ENCODE data around the gene OR1I1. TPM values are rescaled to one million over a fixed set of nuclear protein-coding genes. Genes with fewer than 3 reads are reported as not detected.
"Not testable (repeated sequence)": the region's sequence is repeated elsewhere in the genome, so short reads cannot be mapped to it uniquely, and the experiment has no call there.

OR1I1 gene
- total RNA-seq, 2 experiments from 2014 or later = not detected

DNA sequence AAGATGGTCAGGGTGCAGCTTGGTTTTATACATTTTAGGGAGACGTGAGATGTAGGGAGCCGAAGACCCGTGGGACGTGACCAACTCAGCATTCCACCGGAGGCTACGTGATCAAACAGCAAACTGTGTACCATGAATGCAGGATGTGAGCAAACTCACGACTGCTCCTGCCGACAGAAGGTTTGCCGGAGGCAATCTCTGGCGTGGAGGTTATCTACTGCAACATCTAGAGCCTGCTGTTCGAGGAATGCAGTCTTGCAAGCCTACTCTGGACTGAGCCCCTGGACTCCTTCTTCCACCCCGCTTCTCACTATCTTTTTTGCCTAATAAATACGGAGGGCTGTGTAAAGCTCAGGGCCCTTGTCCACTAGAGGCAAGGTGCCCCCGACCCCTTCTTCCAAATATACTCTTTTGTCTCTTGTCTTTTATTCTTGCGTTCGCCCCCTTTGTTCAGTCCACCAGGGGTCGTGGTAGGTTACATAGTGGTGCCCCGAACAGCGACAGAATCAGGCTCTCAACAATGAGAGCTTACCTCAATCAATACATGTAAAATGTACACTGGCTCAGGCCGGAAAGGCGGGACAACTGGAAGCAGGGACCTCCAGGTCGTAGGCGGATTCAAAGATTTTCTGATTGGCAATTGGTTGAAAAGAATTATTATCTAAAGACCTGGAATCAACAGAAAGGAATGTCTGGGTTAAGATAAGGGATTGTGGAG is 8.9 kb upstream of the OR1I1 start:
- no peak overlapping the region for H3K4me3 Mint-ChIP-seq
- CTCF ChIA-PET = no interaction called here

DNA sequence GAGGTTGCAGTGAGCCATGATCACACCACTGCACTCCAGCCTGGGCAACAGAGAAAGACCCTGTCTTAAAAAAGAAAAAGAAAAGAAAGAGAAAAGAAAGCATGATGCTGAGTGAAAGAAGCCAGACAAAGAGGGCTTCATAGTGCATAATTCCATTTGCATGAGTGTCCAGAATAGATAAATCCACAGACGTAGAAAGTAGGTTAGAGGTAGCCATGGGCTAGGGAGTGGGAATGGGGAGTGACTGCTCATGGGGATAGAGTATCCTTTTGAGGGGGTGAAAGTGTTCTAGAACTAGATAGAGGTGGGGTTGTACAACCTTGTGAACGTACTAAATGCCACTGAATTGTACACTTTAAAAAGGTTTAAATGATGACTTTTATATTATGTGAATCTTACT is 7.6 kb upstream of the OR1I1 start:
- Mint-ChIP-seq H3K4me1 (ENCODE audit: low read depth) (no peaks in the 10 kb centered on the region), H3K27ac (no peak overlapping the region), H3K36me3 (ENCODE audit: low read depth) (no peaks in the 10 kb centered on the region), H3K9me3 (no peaks in the 10 kb centered on the region), H3K27me3 (ENCODE audit: low read depth) (peaks cover 10% of the 10 kb centered on the region), H3K4me3 (no peak overlapping the region)
- intact Hi-C loops (cut with micrococcal nuclease) = no loop called here
- CTCF ChIA-PET = no interaction called here
- no peak for DNase-seq

More for the DNA sequence above, 8.9 kb upstream of the OR1I1 start:
- H3K36me3 Mint-ChIP-seq (ENCODE audit: low read depth) = no peaks in the 10 kb centered on the region
- intact Hi-C loops (cut with micrococcal nuclease) = no loop called here
- DNase-seq = no peak
- H3K9me3 Mint-ChIP-seq = no peaks in the 10 kb centered on the region
- peaks cover 4% of the 10 kb centered on the region for H3K27me3 Mint-ChIP-seq (ENCODE audit: low read depth)
- no peak overlapping the region for H3K27ac Mint-ChIP-seq
- H3K4me1 Mint-ChIP-seq (ENCODE audit: low read depth) = no peaks in the 10 kb centered on the region

DNA sequence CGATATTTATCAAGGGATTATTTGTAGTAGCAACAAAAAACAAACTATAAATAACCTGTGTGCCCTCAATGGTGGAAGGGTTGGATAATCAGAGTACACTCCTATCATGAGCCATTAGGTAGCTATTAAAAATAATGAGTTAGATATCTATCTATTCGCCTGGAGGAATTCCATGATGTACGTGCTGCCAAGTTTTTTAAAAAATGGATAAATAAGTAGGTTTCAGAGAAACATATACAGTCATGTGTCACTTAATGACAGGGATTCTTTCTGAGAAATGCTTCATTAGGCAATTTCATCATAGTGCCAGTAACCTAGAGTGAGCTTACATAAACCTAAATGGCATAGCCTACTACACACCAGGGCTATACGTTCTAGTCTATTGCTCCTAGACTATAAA is 6.2 kb upstream of the OR1I1 start:
- H3K27ac Mint-ChIP-seq = no peak overlapping the region
- peaks cover 8% of the 10 kb centered on the region for H3K27me3 Mint-ChIP-seq (ENCODE audit: low read depth)
- no peak for DNase-seq
- CTCF ChIA-PET = no interaction called here
- intact Hi-C loops (cut with micrococcal nuclease) = no loop called here
- H3K4me1 Mint-ChIP-seq (ENCODE audit: low read depth) = no peaks in the 10 kb centered on the region
- no peaks in the 10 kb centered on the region for H3K9me3 Mint-ChIP-seq
- no peak overlapping the region for H3K4me3 Mint-ChIP-seq
- no peaks in the 10 kb centered on the region for H3K36me3 Mint-ChIP-seq (ENCODE audit: low read depth)

DNA sequence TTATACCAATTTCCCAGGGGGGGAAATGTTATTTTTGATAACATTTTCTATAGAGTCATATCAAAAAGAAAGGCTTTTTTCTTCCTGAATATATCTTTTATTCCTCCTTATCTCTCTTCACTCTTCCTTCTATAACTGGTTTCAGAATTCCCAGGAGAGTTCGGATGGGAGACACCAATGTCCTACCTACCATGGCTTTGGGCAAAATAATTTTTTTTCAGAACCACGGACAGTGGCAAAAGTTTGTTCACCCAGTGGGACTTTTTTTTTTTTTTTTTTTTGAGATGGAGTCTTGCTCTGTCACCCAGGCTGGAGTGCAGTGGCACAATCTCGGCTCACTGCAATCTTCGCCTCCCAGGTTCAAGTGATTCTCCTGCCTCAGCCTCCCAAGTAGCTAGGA is 2.0 kb upstream of the OR1I1 start:
- H3K4me1 Mint-ChIP-seq (ENCODE audit: low read depth); H3K27ac Mint-ChIP-seq; intact Hi-C loops (cut with micrococcal nuclease); H3K9me3 Mint-ChIP-seq; H3K36me3 Mint-ChIP-seq (ENCODE audit: low read depth); CTCF ChIA-PET; DNase-seq; H3K4me3 Mint-ChIP-seq: not testable (repeated sequence)
- H3K27me3 Mint-ChIP-seq (ENCODE audit: low read depth) = peaks cover 18% of the 10 kb centered on the region

DNA sequence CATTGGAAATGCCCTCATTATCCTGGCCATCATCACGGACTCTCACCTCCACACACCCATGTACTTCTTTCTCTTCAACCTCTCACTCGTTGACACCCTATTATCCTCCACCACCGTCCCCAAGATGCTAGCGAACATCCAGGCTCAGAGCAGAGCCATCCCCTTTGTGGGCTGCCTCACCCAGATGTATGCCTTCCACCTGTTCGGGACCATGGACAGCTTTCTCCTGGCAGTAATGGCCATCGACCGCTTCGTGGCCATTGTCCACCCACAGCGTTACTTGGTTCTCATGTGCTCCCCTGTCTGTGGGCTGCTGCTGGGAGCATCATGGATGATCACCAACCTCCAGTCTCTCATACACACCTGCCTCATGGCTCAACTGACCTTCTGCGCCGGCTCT is 5.2 kb downstream of the OR1I1 start:
- Mint-ChIP-seq H3K4me1 (ENCODE audit: low read depth) (peaks cover 2% of the 10 kb centered on the region), H3K27ac (no peak overlapping the region), H3K4me3 (no peak overlapping the region), H3K27me3 (ENCODE audit: low read depth) (peaks cover 14% of the 10 kb centered on the region), H3K9me3 (no peaks in the 10 kb centered on the region), H3K36me3 (ENCODE audit: low read depth) (no peaks in the 10 kb centered on the region)
- no peak for DNase-seq
- intact Hi-C loops (cut with micrococcal nuclease) = no loop called here
- CTCF ChIA-PET = interaction anchor here (0.6 to 1.4 kb wide), 2 partner anchors 67 to 106 kb away, joined by 3 read pairs; no protein-coding TSS in a partner anchor

DNA sequence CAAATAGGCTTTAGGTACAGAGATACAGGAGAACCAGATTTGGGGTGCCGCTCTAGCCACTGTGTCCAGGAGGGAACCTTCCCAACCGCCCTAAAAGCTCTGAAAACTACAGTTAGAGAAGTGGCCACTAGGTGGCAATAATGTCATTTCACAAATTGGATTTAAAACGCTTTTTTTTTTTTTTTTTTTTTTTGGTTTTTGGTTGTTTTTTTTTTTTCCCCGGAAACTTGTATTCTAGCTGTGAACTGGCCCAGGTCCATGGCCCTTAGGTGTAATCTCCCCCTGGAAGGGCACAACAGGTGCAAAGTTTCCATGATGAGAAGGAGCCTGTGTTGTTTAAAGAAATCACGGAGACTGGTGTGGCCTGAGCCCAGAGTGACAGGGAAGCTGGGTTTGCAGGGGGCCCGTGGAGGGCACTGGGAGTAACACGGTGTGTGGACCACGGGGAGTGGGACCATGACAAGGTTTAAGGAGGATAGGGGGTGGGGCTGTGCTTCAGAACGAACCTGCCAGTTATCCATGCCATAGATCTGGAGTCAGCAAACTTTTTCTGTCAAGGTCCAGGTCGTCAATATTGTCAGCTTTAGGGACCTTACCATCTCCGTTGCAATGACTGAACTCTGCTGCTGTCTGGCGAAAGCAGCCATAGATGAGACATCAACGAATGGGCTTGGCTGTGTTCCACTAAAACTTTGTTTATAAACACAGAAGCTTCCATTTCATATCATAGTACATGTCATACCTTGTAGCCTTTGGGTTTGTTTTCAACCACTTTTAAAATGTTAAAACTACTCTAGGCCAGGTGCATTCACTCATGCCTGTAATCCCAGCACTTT is 10.1 kb downstream of the OR1I1 start:
- no peaks in the 10 kb centered on the region for H3K36me3 Mint-ChIP-seq (ENCODE audit: low read depth)
- H3K27ac Mint-ChIP-seq = no peak overlapping the region
- H3K4me3 Mint-ChIP-seq = no peak overlapping the region
- CTCF ChIA-PET = interaction anchor here (0.6 to 3.2 kb wide), 25 partner anchors 9 to 538 kb away, joined by 3 to 23 read pairs (median 4); partner anchors contain the start of genes AKAP8, AKAP8L and OR1I1
- peak; percentile 61 for DNase-seq
- H3K27me3 Mint-ChIP-seq (ENCODE audit: low read depth) = peaks cover 8% of the 10 kb centered on the region
- peaks cover 2% of the 10 kb centered on the region for H3K4me1 Mint-ChIP-seq (ENCODE audit: low read depth)
- H3K9me3 Mint-ChIP-seq = no peaks in the 10 kb centered on the region
- intact Hi-C loops (cut with micrococcal nuclease) = loop anchor here (1.0 to 5.0 kb wide), 4 partner anchors 58 to 464 kb away; partner anchors contain the start of gene AKAP8L

DNA sequence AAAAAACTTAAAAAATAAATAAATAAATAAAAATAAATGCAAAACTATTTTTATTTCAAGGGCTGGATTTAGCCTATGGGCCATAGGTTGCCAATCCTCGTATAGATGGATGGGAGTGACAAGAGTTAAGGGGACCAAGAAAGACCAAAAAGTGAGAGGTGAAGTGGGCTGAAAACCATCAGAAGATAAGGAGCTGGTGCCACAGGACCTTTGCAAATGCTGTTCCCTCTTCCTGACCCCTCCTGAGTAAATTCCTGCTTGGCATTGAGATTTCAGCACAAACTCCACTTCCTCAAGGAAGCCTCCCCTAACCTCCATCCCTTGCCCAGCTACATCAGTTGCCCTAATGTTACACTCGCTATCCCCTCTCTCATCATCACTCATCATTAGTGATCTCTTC is 11.0 kb downstream of the OR1I1 start:
- H3K27me3 Mint-ChIP-seq (ENCODE audit: low read depth) = no peaks in the 10 kb centered on the region
- no peaks in the 10 kb centered on the region for H3K9me3 Mint-ChIP-seq
- intact Hi-C loops (cut with micrococcal nuclease) = loop anchor here (2.0 to 5.0 kb wide), 2 partner anchors 84 to 326 kb away; partner anchors contain the start of gene AKAP8L
- H3K36me3 Mint-ChIP-seq (ENCODE audit: low read depth) = no peaks in the 10 kb centered on the region
- H3K4me1 Mint-ChIP-seq (ENCODE audit: low read depth) = peaks cover 2% of the 10 kb centered on the region
- no peak overlapping the region for H3K4me3 Mint-ChIP-seq
- CTCF ChIA-PET = interaction anchor here (0.7 to 3.2 kb wide), 9 partner anchors 8 to 326 kb away, joined by 3 to 23 read pairs (median 4); partner anchors contain the start of genes AKAP8L and OR1I1
- no peak for DNase-seq
- no peak overlapping the region for H3K27ac Mint-ChIP-seq

DNA sequence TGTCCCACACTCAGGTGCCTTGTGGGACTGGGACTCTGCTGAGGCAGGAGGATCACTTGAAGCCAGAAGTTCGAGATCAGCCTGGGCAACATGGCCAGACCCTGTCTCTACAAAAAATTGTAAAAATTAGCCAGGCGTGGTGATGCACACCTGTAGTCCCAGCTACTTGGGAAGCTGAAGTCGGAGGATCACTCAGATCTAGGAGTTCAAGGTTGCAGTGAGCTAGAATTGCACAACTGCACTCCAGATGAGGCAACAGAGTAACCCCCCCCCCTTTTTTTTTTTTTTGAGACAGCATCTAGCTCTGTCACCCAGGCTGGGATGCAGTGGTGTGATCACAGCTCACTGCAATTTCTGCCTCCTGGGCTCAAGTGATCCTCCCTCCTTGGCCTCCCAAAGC is 14.2 kb downstream of the OR1I1 start:
- CTCF ChIA-PET = interaction anchor here (0.7 to 0.8 kb wide), 2 partner anchors 57 to 802 kb away, joined by 3 to 5 read pairs; partner anchors contain the start of gene CYP4F2
- no peak for DNase-seq
- Mint-ChIP-seq H3K36me3 (ENCODE audit: low read depth) (no peaks in the 10 kb centered on the region), H3K27ac (no peak overlapping the region), H3K27me3 (ENCODE audit: low read depth) (no peaks in the 10 kb centered on the region), H3K9me3 (no peaks in the 10 kb centered on the region), H3K4me1 (ENCODE audit: low read depth) (peaks cover 2% of the 10 kb centered on the region), H3K4me3 (no peak overlapping the region)
- intact Hi-C loops (cut with micrococcal nuclease) = no loop called here

DNA sequence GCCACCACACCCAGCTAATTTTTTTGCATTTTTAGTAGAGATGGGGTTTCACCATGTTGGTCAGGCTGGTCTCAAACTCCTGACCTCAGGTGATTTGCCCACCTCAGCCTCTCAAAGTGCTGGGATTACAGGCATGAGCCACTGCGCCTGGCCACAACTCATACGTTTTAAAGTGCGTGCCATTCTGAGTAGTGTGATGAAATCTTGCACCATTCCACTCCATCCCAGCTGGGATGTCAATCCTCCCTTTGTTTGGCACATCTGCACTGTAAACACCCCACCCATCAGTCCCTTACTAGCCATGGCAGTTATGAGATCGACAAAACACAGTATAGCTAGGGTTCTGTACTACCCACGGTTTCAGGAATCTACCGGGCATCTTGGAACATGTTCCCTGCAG is 16.0 kb downstream of the OR1I1 start:
- H3K4me1 Mint-ChIP-seq (ENCODE audit: low read depth); H3K4me3 Mint-ChIP-seq; H3K36me3 Mint-ChIP-seq (ENCODE audit: low read depth); H3K9me3 Mint-ChIP-seq; H3K27ac Mint-ChIP-seq; CTCF ChIA-PET; intact Hi-C loops (cut with micrococcal nuclease); DNase-seq; H3K27me3 Mint-ChIP-seq (ENCODE audit: low read depth): not testable (repeated sequence)

DNA sequence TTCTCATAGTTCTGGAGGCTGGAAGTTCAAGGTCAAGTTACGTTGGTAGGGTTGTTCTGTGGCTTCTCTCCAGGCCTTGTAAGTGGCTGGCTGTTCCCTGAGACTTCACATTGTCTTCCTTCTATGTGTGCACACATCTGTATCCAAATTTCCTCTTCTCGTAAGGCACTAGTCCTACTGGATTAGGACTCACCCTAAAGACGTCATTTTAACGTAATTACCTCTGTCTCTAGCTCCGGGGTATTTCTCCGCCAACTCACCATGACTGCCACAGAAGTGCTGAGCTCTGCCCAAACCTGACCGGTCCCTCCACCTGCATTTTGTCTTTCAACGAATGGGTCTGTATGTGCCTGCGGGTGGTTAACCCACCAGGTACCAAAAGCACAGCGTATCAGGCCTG is 16.4 kb downstream of the OR1I1 start:
- CTCF ChIA-PET = no interaction called here
- H3K9me3 Mint-ChIP-seq = peaks cover 5% of the 10 kb centered on the region
- H3K4me3 Mint-ChIP-seq = no peak overlapping the region
- DNase-seq = no peak
- no peaks in the 10 kb centered on the region for H3K4me1 Mint-ChIP-seq (ENCODE audit: low read depth)
- no peaks in the 10 kb centered on the region for H3K27me3 Mint-ChIP-seq (ENCODE audit: low read depth)
- intact Hi-C loops (cut with micrococcal nuclease) = no loop called here
- no peak overlapping the region for H3K27ac Mint-ChIP-seq
- peaks cover 2% of the 10 kb centered on the region for H3K36me3 Mint-ChIP-seq (ENCODE audit: low read depth)

DNA sequence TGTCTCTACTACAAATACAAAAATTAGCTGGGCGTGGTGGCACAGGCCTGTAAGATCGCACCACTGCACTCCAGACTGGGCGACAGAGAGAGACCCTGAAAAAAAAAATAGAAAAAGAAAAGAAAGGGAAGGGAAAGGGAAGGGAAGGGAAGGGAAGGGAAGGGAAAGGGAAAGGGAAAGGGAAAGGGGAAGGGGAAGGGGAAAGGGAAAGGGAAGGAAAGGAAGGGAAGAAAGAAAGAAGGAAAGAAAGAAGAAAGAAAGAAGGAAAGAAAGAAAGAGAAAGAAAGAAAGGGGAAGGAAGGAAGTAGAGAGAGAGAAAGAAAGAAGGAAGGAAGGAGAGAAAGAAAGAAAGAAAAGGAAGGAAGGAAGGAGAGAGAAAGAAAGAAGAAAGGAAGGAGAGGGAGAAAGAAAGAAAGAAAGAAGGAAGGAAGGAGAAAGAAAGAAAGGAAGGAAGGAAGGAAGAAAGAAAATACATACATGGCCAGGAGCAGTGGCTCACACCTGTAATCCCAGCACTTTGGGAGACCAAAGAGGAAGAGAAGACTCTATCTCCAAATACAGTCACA is 17.1 kb downstream of the OR1I1 start:
- H3K27ac Mint-ChIP-seq = no peak overlapping the region
- no peak for DNase-seq
- no peak overlapping the region for H3K4me3 Mint-ChIP-seq
- no peaks in the 10 kb centered on the region for H3K27me3 Mint-ChIP-seq (ENCODE audit: low read depth)
- peaks cover 2% of the 10 kb centered on the region for H3K36me3 Mint-ChIP-seq (ENCODE audit: low read depth)
- no peaks in the 10 kb centered on the region for H3K4me1 Mint-ChIP-seq (ENCODE audit: low read depth)
- peaks cover 9% of the 10 kb centered on the region for H3K9me3 Mint-ChIP-seq
- intact Hi-C loops (cut with micrococcal nuclease) = no loop called here
- CTCF ChIA-PET = interaction anchor here (1.2 to 3.9 kb wide), 3 partner anchors 9 to 58 kb away, joined by 3 to 37 read pairs (median 9); no protein-coding TSS in a partner anchor

DNA sequence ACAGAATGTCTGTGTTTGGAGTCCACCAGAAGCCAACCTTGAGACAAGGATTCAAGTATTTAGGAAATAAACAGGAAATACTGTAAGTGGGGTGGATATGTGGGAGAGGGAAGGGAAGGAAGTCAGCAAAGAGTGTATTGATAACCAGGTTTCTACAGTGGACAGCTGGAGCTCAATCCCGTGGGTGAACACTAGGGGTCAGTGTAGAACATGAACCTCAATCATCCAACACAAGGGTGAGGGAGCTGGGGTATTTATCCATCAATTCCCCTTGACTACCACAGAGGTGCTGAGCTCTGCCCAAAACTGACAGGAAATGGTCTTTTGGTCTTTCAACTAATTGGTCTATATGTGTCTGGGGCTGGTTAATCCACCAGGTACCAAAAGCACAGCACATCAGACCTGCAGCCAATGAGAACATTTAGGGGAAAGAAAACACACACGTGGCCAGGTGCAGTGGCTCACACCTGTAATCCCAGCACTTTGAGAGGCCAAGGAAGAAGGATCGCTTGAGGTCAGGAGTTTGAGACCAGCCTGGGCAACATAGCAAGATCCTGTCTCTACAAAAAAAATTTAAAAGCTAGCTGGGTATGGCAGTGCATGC is 19.6 kb downstream of the OR1I1 start:
- CTCF ChIA-PET = interaction anchor here (0.6 to 4.2 kb wide), 15 partner anchors 9 to 591 kb away, joined by 3 to 51 read pairs (median 4); a partner anchor contains a TSS
- Mint-ChIP-seq H3K27me3 (ENCODE audit: low read depth) (peaks cover 1% of the 10 kb centered on the region), H3K9me3 (peaks cover 21% of the 10 kb centered on the region), H3K4me1 (ENCODE audit: low read depth) (peaks cover 1% of the 10 kb centered on the region), H3K27ac (no peak overlapping the region), H3K4me3 (no peak overlapping the region), H3K36me3 (ENCODE audit: low read depth) (peaks cover 9% of the 10 kb centered on the region)
- peak; percentile 81 for DNase-seq
- intact Hi-C loops (cut with micrococcal nuclease) = loop anchor here (1.0 kb wide), 1 partner anchor 49 kb away; no protein-coding TSS in a partner anchor

All from activated naive CD4-positive, alpha-beta T cell treated with anti-CD3 and anti-CD28 coated beads for 36 hours (primary cell).